GM03348 (cell line): ENCODE data around the gene DCAF6.
"Not testable (repeated sequence)": the region's sequence is repeated elsewhere in the genome, so short reads cannot be mapped to it uniquely, and the experiment has no call there.

Experiments
- DNase-seq: peaks from one replicate; pipeline ENCODE4 v3.0.0; 2012; ENCODE audit warnings: low spot score

DCAF6 gene

DNA sequence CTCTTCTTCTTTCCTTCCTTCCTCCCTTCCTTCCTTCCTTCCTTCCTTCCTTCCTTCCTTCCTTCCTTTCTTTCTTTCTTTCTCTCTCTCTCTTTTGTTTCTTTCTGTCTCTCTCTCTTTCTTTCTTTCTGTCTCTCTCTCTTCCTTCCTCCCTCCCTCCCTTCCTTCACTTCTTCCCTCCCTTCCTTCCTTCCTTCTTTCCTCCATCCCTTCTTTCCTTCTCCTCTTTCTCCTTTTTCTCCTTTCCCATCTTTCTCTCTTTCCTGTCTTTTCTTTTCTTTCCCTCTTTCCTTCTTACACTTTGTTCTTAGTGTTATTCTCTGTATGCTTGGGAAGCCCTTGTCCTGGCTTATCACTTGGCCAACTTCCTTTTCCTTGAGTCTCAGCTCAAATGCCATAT is 72.8 kb downstream of the DCAF6 start:
- DNase-seq: no peak

- no peak for DNase-seq
Observed at GRCh38 chr1:168019407-168019806, 82.9 kb downstream of the DCAF6 start.

- DNase-seq: no peak
Observed at GRCh38 chr1:168031198-168031597, 94.7 kb downstream of the DCAF6 start.

- DNase-seq: no peak
Observed at GRCh38 chr1:168031627-168032026, 95.1 kb downstream of the DCAF6 start.

DNA sequence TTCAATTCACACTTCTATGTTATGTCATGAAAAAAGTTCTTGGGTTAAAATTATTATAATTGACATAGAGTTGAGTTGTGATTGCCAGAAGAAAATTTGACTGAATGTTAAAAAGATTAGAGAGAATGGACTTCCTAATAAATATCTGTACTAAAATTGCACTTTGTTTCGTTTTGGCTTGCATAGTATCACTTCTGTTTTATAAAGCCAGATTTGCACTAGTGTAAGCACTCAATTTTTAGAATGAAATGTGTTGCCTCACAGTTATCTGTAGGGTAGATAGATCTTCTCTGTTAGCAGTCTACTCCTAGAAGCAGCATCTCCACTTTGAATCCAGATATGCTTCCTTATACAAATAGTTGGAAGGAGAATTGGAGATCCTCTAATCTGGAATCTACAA is 95.5 kb downstream of the DCAF6 start:
- DNase-seq: no peak

DNA sequence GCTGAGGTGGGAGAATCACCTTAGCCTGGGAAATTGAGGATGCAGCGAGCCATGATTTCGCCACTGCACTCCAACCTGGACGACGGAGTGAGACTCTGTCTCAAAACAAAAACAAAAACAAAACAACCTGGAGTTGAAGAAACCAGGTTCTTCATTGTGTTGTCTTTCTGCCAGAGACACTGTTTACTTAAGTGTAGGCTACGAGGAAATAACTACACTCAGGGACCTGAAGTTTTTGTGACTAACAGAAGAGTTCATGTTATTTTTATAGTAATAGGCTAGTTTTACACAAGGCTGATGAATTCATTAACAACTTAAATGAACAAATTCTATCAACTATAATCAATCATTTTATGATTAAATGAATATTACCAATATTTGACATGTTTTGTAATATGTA is 98.9 kb downstream of the DCAF6 start:
- no peak for DNase-seq

DNA sequence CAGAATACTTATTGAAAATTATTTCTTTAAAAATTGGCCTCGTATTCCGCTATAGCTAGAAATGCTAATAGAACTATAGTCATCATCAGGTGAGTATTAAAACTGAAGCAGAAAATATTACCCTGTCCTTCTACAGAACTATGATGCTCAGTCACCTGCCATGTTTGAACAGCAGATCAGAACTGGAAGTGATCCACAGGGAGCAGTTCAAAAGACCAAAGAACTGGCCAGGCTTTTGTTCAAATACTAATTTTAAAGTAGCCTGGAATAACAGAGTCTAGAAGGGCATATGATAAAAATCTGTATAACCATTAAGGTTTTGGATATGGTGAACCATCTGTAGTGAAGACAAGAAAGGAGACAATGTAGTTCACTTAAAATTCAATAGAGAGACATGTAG is 105.9 kb downstream of the DCAF6 start:
- no peak for DNase-seq

GRCh38 chr1:168045311-168045710 is 108.8 kb downstream of the DCAF6 start:
- DNase-seq: no peak

DNA sequence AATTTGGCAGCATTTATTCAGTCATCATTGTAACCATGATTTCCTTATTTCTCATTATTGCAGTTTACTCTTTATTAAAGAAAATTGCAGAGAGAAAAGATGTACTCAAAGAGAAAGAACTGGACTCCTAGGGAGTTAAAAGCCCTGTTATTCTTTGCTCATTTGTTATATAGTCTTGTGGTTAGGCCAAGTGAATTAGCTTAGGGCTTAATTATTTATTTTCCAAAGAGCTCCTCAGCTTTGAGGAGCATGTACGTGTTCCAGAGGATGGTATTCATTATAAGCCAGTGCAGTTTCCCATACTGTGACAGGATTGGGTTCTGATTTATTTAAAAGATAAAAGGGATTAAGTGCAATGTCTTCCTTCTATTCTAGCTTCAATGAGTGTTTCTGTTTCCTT is 113.8 kb downstream of the DCAF6 start:
- DNase-seq: no peak

DNA sequence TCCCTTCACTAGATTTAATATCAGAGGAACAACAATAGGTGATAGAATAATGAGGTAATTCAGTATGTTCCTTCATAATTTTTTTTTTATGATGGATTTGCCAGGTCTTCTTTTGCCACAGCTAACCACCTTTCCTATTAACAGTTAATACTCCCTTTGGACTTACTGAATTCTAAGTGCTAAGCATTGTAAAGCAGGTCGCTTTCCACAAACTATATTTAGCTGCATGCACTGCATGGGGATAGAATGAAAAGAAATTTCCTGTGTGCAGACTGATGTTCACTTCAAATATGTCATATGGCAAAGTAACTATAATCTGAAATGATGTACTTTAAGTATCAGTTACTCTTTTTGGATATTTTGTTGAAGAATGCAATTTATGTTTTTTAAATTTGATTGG is 114.4 kb downstream of the DCAF6 start:
- DNase-seq: no peak

DNA sequence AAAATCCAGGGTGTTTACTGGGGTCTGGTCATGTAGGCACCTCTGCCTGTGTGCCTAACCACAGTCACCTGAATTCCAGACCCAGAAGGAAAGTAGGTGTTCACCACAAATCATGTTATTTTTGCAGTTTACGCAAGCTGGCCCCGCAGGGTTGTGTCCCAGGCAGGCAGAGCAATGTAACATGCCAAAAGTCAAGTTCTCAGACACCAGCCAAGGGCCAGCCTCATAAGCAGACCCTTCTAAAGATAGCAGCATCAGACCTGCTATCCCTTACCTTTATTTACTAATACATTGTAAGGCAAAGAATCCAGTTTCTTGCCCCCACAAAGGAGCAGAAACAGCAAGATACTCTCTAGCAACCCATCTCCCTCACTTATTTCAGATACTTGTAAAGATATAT is 117.2 kb downstream of the DCAF6 start:
- DNase-seq: no peak

- DNase-seq: no peak
Observed at GRCh38 chr1:168054117-168054516, 117.6 kb downstream of the DCAF6 start.

GRCh38 chr1:168056152-168056551 is 119.7 kb downstream of the DCAF6 start:
- DNase-seq: not testable (repeated sequence)

- DNase-seq: no peak
Observed at GRCh38 chr1:168057355-168057754, 120.9 kb downstream of the DCAF6 start.

- DNase-seq: peak; percentile 23
Observed at GRCh38 chr1:168057921-168058320, 121.4 kb downstream of the DCAF6 start.

DNA sequence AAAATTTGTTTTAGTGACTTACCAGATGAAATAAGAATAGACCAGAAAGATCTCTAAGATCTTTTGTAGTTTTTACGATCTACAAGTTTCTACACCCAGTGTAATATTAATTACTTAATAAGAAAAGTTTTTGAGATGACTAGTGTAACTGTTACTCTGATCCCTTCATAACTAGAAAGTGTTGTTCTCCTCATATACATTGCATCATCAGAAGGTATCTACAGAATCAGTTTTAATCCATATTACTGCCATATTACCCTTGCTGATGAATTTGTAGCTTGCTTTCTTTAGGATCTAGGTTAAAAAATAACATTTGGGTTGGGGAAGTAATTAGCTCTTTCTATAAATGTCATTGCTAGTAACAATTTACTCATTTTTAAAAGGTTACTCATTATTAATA is 127.7 kb downstream of the DCAF6 start:
- DNase-seq: no peak

- no peak for DNase-seq
Observed at GRCh38 chr1:168065506-168065905, 129.0 kb downstream of the DCAF6 start.

- DNase-seq: no peak
Observed at GRCh38 chr1:168069384-168069783, 132.9 kb downstream of the DCAF6 start.

DNA sequence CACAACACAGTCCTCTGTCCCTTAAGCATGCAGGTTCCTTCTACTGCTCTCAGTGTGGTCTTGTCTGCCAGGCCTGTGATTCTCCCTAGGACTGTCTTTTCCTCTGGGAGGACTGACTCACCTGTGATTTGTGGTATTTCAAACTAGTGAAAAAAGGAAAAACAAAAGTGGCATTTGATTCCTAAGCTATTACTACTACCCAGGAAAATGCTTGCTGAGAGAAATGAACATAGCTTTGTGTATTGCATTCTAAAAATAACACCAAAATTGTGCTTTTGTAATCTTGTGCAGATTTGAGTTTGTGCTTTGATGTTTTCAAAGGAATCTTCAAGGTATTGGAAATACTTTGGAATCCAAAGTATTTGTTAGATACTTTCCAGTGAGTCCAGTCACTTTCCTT is 143.3 kb downstream of the DCAF6 start:
- peak; percentile 61 for DNase-seq

DNA sequence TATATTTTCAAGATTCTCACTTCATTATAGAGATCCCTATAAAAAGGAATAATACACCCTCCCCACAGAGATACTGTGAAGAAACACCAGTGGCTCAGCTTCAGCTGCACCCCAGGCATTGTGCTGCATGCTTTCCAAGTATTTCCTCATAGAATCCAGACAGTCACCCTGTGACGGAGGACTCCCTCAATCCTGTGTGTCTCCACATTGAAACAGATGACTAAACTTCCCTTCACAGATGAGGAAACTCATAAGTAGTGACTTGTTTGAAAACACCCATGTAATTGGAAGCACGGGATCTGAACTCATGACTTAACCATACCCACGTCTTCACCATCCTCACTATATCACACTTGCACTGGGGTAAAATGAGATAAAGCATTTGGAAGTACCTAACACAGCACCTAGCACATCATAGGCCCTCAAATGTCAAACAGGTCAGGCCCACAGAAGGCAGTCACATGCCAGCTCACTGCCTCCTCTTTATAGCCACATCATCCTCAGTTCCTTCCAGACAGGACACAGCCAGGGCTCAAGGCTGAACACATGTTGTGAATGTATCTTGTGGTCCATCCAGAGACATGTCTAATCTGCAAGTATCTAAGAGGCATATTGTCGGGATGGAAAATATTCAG is 145.0 kb downstream of the DCAF6 start:
- DNase-seq: peak; percentile 87

DNA sequence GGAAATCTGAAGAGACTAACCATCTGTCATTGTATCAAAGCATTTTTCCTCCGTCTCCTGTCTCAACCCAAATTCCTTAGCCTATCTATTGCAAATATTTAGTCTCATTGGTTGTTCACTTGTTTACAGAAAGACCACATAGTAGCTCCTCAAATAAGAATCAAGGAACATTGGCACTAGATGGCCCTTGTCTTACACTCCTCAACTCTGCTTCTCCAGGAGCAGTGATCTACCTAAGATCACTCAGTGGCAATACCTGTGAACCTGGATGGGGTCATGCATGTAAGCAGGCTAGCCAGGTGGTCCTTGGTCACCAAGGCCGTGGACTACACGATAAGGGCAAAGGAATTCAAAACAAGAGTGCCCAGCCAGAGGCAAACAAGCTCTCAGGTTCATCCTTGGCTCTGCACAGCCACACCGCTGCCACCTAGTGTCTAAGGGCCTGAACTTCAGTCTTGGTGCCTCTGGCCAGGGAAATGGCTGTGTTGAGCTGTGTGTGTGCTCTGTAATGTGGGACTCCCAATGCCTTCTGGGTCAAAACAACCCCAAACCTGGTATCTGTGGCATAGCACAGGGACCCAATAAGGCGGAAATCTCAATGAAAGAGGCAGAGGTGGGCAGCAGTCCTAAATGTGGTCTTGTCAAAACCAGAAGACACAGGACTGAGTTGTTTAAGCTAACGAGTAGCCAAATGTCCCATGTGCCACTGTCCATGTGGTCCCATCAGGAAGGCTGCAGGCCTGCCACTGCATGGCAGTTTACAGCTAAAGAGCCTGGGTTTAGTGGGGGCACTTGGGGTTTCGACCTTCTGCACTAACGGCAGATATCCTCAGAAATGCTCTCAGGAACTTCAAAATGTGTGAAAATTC is 145.8 kb downstream of the DCAF6 start:
- DNase-seq: peak; percentile 87

GRCh38 chr1:168083456-168084325 is 147.2 kb downstream of the DCAF6 start:
- no peak for DNase-seq
